Measurements from ENCODE around the gene NAT8L.
A peak's percentile ranks its signal among the peaks of the same experiment; 100 is the strongest.

Gene NAT8L

DNA sequence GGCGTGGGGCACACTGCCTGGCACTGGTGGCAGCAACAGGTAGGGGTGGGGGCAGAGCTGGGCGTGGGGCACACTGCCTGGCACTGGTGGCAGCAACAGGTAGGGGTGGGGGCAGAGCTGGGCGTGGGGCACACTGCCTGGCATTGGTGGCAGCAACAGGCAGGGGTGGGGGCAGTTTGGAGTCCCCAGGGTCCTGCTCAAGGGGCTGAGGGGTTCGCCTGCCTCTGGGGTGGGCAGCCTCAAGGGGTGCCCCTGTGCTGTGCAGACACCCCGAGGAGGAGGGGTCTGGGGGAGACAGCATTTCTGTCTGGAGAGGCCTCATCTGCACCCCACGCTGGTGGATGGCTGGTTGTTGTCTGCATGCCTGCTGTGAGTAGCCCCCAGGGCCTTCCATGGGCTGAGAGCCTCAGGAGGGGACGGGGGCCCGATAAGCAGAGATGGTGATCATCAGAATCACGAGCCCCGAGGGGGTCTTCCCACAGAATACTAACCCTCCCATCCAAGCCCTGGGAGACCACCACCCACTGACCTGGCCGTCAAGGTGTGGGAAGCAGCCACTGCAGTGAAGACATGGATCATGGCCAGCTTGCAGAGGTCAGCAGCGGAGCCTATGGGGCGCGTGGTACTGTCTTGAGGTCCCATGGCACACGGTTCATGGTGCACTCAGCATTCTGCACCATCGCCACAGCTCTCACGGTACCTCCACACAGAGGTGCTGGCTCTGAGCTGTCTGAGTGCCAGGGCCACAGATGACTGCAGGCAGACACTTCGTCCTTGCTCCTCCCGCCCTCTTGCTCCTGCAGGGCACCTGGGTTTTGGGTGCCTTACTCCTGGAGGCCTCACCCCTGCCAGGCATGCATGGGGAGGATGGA is 21.5 kb downstream of the NAT8L start:
- H3K27ac ChIP-seq (ENCODE audit: low read depth, low read length), result no peak overlapping the region
- H4K5ac ChIP-seq (ENCODE audit: low read length), result no peak overlapping the region
- no peak overlapping the region for H2BK15ac ChIP-seq (replicated peaks; ENCODE audit: low read depth)
- WGBS (ENCODE audit: extremely low coverage, insufficient coverage, low lambda C conversion rate), result no CpG with 5 or more reads among the region's 19 CpGs
- no peak overlapping the region for H3K18ac ChIP-seq (ENCODE audit: low read length)
- H3K79me2 ChIP-seq (ENCODE audit: control insufficient read depth, insufficient read depth, low read length), result no peaks in the 10 kb centered on the region
- no peaks in the 10 kb centered on the region for H3K27me3 ChIP-seq (ENCODE audit: insufficient read depth, low read length, poor library complexity)
- DNase-seq, result no peak
- no peak overlapping the region for H3K23ac ChIP-seq (ENCODE audit: low read length)
- H3K56ac ChIP-seq (ENCODE audit: low read length), result no peak overlapping the region
- no peak overlapping the region for H3K4ac ChIP-seq (ENCODE audit: low read depth, low read length)
- H3K36me3 ChIP-seq (ENCODE audit: control insufficient read depth, insufficient read depth, low read length), result no peaks in the 10 kb centered on the region
- no peak overlapping the region for H4K8ac ChIP-seq (ENCODE audit: low read depth, low read length)
- no peak overlapping the region for H3K4me3 ChIP-seq (ENCODE audit: low read length)
- H2BK5ac ChIP-seq (ENCODE audit: low read length), result no peak overlapping the region
- no peak overlapping the region for H2AK5ac ChIP-seq (ENCODE audit: low read length)
- no peak overlapping the region for H3K4me2 ChIP-seq (ENCODE audit: low read length)
- H3K4me1 ChIP-seq (ENCODE audit: control insufficient read depth, low read depth, low read length), result no peaks in the 10 kb centered on the region
- H3K9ac ChIP-seq (ENCODE audit: low read length), result no peak overlapping the region
- H3K79me1 ChIP-seq (ENCODE audit: low read length), result no peaks in the 10 kb centered on the region
- H2BK120ac ChIP-seq (ENCODE audit: low read depth, low read length), result no peak overlapping the region

DNA sequence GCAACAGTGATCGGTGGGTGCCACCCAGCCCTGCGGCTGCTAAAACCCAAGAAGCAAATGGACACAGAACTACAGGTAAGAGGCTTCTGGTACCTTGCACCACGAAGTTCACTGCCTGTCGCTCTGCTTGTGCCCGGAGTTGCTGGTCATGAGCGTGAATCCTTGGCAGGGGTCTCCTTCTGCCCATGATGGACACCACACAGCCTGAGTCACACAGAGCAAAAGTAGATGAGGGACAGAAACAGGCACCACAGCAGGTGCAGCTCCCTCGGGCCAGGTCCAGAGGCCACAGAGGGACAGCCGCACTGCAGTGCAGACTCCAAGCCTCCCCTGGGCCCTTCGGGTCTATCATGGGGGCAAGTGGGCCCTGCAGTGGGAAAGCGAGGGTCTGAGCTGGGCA is 22.4 kb downstream of the NAT8L start:
- H3K4me1 ChIP-seq (ENCODE audit: control insufficient read depth, low read depth, low read length), result no peaks in the 10 kb centered on the region
- no peaks in the 10 kb centered on the region for H3K27me3 ChIP-seq (ENCODE audit: insufficient read depth, low read length, poor library complexity)
- no peak overlapping the region for H2BK5ac ChIP-seq (ENCODE audit: low read length)
- H3K4ac ChIP-seq (ENCODE audit: low read depth, low read length), result no peak overlapping the region
- no peaks in the 10 kb centered on the region for H3K79me2 ChIP-seq (ENCODE audit: control insufficient read depth, insufficient read depth, low read length)
- no peak for DNase-seq
- no peak overlapping the region for H3K18ac ChIP-seq (ENCODE audit: low read length)
- H3K36me3 ChIP-seq (ENCODE audit: control insufficient read depth, insufficient read depth, low read length), result no peaks in the 10 kb centered on the region
- H3K9ac ChIP-seq (ENCODE audit: low read length), result no peak overlapping the region
- H2BK120ac ChIP-seq (ENCODE audit: low read depth, low read length), result no peak overlapping the region
- no peaks in the 10 kb centered on the region for H3K79me1 ChIP-seq (ENCODE audit: low read length)
- no peak overlapping the region for H3K56ac ChIP-seq (ENCODE audit: low read length)
- no peak overlapping the region for H3K27ac ChIP-seq (ENCODE audit: low read depth, low read length)
- H4K5ac ChIP-seq (ENCODE audit: low read length), result no peak overlapping the region
- no peak overlapping the region for H3K4me2 ChIP-seq (ENCODE audit: low read length)
- H2AK5ac ChIP-seq (ENCODE audit: low read length), result no peak overlapping the region
- no peak overlapping the region for H3K23ac ChIP-seq (ENCODE audit: low read length)
- no CpG with 5 or more reads among the region's 10 CpGs for WGBS (ENCODE audit: extremely low coverage, insufficient coverage, low lambda C conversion rate)
- no peak overlapping the region for H3K4me3 ChIP-seq (ENCODE audit: low read length)
- no peak overlapping the region for H4K8ac ChIP-seq (ENCODE audit: low read depth, low read length)
- no peak overlapping the region for H2BK15ac ChIP-seq (replicated peaks; ENCODE audit: low read depth)

DNA sequence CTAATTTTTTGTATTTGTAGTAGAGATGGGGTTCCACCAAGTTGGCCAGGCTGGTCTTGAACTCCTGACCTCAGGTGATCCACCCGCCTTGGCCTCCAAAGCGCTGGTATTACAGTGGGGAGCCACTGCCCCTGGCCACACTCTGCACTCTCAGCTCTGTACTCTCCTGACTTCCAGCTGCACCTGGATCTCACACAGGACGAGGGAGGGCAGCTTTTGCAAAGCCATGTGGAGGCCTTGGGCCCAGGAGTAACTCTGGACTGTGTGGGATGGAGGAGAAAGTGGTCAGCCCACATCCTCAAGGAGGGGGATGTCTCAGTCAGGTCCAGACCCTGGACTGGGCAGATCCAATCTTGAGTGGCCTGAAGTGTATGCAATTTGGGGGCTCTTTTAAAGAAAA is 23.0 kb downstream of the NAT8L start:
- Histone ChIP-seq H2BK5ac (ENCODE audit: low read length) (no peak overlapping the region), H3K27ac (ENCODE audit: low read depth, low read length) (no peak overlapping the region), H3K4me2 (ENCODE audit: low read length) (no peak overlapping the region), H2BK15ac (replicated peaks; ENCODE audit: low read depth) (no peak overlapping the region), H2AK5ac (ENCODE audit: low read length) (no peak overlapping the region), H3K27me3 (ENCODE audit: insufficient read depth, low read length, poor library complexity) (no peaks in the 10 kb centered on the region), H3K9ac (ENCODE audit: low read length) (no peak overlapping the region), H3K36me3 (ENCODE audit: control insufficient read depth, insufficient read depth, low read length) (no peaks in the 10 kb centered on the region), H3K23ac (ENCODE audit: low read length) (no peak overlapping the region), H3K79me2 (ENCODE audit: control insufficient read depth, insufficient read depth, low read length) (no peaks in the 10 kb centered on the region), H2BK120ac (ENCODE audit: low read depth, low read length) (no peak overlapping the region), H4K8ac (ENCODE audit: low read depth, low read length) (no peak overlapping the region), H3K4me1 (ENCODE audit: control insufficient read depth, low read depth, low read length) (no peaks in the 10 kb centered on the region), H3K56ac (ENCODE audit: low read length) (no peak overlapping the region), H3K79me1 (ENCODE audit: low read length) (no peaks in the 10 kb centered on the region), H3K4me3 (ENCODE audit: low read length) (no peak overlapping the region), H4K5ac (ENCODE audit: low read length) (no peak overlapping the region), H3K4ac (ENCODE audit: low read depth, low read length) (no peak overlapping the region), H3K18ac (ENCODE audit: low read length) (no peak overlapping the region)
- DNase-seq, result no peak
- no CpG with 5 or more reads among the region's 3 CpGs for WGBS (ENCODE audit: extremely low coverage, insufficient coverage, low lambda C conversion rate)

DNA sequence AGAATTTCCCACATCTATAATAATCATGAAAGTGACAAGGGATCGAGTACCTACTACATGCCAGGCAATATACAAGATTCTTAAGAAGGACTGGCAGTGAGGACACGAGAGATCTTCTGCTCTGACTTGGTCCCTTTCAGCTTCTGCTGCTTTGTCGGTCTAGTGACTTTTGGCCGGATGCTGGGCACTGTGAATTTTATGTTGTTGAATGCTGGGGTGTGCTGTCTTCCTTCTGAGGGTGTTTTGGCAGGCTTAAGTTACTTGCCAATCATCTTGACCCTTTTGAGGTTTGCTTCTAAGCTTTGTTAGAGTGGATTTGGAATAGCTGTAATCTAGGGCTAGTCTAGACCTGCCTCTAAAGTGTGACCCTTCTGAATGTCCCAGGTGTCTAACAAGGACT is 23.5 kb downstream of the NAT8L start:
- Histone ChIP-seq H3K4me2 (ENCODE audit: low read length) (no peak overlapping the region), H2AK5ac (ENCODE audit: low read length) (no peak overlapping the region), H3K27ac (ENCODE audit: low read depth, low read length) (no peak overlapping the region), H4K5ac (ENCODE audit: low read length) (no peak overlapping the region), H3K23ac (ENCODE audit: low read length) (no peak overlapping the region), H3K18ac (ENCODE audit: low read length) (no peak overlapping the region), H3K56ac (ENCODE audit: low read length) (peak overlapping the region; percentile 15), H2BK5ac (ENCODE audit: low read length) (no peak overlapping the region), H3K4ac (ENCODE audit: low read depth, low read length) (no peak overlapping the region), H2BK15ac (replicated peaks; ENCODE audit: low read depth) (no peak overlapping the region), H2BK120ac (ENCODE audit: low read depth, low read length) (no peak overlapping the region), H3K4me1 (ENCODE audit: control insufficient read depth, low read depth, low read length) (no peaks in the 10 kb centered on the region), H3K9ac (ENCODE audit: low read length) (no peak overlapping the region), H3K4me3 (ENCODE audit: low read length) (no peak overlapping the region), H3K36me3 (ENCODE audit: control insufficient read depth, insufficient read depth, low read length) (no peaks in the 10 kb centered on the region), H3K27me3 (ENCODE audit: insufficient read depth, low read length, poor library complexity) (no peaks in the 10 kb centered on the region), H4K8ac (ENCODE audit: low read depth, low read length) (no peak overlapping the region), H3K79me1 (ENCODE audit: low read length) (no peaks in the 10 kb centered on the region), H3K79me2 (ENCODE audit: control insufficient read depth, insufficient read depth, low read length) (no peaks in the 10 kb centered on the region)
- no CpG with 5 or more reads among the region's 4 CpGs for WGBS (ENCODE audit: extremely low coverage, insufficient coverage, low lambda C conversion rate)
- no peak for DNase-seq

DNA sequence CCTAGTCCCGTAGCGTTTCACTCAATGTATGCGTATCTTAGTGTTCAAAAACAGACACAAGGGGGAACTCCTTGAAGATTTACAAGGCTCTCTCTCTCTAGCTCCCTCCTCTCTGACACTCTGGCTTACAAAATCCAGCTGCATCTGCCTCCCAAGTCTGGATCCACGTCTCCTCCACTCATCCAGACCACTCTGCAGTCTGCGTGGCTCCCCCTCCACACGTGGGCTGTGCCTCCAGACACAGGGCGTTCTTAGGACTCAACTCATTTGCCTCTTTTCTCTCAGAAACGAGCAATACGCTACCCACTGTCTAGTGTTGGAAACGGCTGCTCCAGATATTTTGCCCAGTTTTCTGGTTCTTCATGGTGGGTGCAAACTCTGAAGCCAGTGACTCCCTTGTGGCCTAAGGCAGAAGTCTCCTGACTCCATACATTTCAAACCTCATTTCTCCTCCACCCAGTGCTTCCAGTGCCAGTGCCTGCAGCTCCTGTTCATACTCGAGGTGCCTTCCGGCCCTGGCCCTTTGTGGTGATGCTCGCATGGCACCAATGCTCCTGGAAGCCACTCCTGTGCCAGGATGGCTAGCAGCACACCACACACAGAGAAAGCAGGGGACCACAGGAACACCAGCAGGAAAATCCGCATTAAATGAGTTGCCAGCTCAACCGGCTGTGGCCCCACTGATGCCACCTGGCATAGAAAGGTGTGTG is 24.1 kb downstream of the NAT8L start:
- Histone ChIP-seq H3K4me1 (ENCODE audit: control insufficient read depth, low read depth, low read length) (no peaks in the 10 kb centered on the region), H3K23ac (ENCODE audit: low read length) (no peak overlapping the region), H2BK120ac (ENCODE audit: low read depth, low read length) (no peak overlapping the region), H4K5ac (ENCODE audit: low read length) (no peak overlapping the region), H3K27me3 (ENCODE audit: insufficient read depth, low read length, poor library complexity) (no peaks in the 10 kb centered on the region), H3K79me2 (ENCODE audit: control insufficient read depth, insufficient read depth, low read length) (no peaks in the 10 kb centered on the region), H3K4ac (ENCODE audit: low read depth, low read length) (no peak overlapping the region), H3K4me2 (ENCODE audit: low read length) (no peak overlapping the region), H3K79me1 (ENCODE audit: low read length) (no peaks in the 10 kb centered on the region), H3K36me3 (ENCODE audit: control insufficient read depth, insufficient read depth, low read length) (no peaks in the 10 kb centered on the region), H2BK15ac (replicated peaks; ENCODE audit: low read depth) (no peak overlapping the region), H2AK5ac (ENCODE audit: low read length) (no peak overlapping the region), H3K27ac (ENCODE audit: low read depth, low read length) (no peak overlapping the region), H4K8ac (ENCODE audit: low read depth, low read length) (no peak overlapping the region), H3K56ac (ENCODE audit: low read length) (peak overlapping the region; percentile 15), H3K9ac (ENCODE audit: low read length) (no peak overlapping the region), H3K4me3 (ENCODE audit: low read length) (no peak overlapping the region), H3K18ac (ENCODE audit: low read length) (no peak overlapping the region), H2BK5ac (ENCODE audit: low read length) (no peak overlapping the region)
- WGBS (ENCODE audit: extremely low coverage, insufficient coverage, low lambda C conversion rate), result no CpG with 5 or more reads among the region's 15 CpGs
- DNase-seq, result no peak
